GM19372 (cell line): ENCODE data around the gene SART1.

ENCODE experiments used
- ATAC-seq: cut with Tn5 transposase; IDR thresholded peaks from one replicate; pipeline ENCODE4 v1.9.1; 2021; ENCODE audit warnings: mild to moderate bottlenecking, low read depth, moderate library complexity; ENCODE audit not compliant: unreplicated experiment

SART1 gene, protein sequence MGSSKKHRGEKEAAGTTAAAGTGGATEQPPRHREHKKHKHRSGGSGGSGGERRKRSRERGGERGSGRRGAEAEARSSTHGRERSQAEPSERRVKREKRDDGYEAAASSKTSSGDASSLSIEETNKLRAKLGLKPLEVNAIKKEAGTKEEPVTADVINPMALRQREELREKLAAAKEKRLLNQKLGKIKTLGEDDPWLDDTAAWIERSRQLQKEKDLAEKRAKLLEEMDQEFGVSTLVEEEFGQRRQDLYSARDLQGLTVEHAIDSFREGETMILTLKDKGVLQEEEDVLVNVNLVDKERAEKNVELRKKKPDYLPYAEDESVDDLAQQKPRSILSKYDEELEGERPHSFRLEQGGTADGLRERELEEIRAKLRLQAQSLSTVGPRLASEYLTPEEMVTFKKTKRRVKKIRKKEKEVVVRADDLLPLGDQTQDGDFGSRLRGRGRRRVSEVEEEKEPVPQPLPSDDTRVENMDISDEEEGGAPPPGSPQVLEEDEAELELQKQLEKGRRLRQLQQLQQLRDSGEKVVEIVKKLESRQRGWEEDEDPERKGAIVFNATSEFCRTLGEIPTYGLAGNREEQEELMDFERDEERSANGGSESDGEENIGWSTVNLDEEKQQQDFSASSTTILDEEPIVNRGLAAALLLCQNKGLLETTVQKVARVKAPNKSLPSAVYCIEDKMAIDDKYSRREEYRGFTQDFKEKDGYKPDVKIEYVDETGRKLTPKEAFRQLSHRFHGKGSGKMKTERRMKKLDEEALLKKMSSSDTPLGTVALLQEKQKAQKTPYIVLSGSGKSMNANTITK

DNA sequence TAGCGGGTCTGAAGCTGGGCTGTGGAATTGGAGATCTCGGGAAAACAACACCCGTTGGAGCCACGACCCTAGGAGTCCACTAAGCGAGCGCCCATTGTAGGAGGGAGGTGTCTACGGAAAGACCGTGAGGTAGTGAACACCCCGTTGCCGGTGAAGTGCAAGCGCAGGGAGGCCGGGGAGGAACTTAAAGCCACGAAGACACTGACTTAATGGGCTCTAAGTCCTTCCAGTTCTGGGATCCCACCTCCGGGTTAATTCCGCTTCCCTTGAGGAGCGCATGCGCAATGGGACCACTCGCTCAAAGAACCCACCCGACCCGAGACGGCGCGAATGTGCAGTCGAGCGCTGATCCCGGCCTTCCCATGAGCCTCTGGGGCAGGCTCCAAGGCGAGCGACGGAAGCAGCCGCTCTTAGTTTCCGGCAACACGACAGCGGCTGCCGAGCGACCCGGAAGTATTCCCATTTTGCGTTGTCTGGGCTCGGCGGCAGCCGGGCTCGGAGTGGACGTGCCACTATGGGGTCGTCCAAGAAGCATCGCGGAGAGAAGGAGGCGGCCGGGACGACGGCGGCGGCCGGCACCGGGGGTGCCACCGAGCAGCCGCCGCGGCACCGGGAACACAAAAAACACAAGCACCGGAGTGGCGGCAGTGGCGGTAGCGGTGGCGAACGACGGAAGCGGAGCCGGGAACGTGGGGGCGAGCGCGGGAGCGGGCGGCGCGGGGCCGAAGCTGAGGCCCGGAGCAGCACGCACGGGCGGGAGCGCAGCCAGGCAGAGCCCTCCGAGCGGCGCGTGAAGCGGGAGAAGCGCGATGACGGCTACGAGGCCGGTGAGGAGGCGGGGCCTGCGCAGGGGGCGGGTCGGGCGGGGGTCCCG, at the start of gene SART1:
Gene SART1, plus strand, starts transcription at position 468 of the 874 bp plus-strand sequence. Its CDS starts 47 bp downstream, at position 515.
- ATAC-seq: peak; percentile 96

DNA sequence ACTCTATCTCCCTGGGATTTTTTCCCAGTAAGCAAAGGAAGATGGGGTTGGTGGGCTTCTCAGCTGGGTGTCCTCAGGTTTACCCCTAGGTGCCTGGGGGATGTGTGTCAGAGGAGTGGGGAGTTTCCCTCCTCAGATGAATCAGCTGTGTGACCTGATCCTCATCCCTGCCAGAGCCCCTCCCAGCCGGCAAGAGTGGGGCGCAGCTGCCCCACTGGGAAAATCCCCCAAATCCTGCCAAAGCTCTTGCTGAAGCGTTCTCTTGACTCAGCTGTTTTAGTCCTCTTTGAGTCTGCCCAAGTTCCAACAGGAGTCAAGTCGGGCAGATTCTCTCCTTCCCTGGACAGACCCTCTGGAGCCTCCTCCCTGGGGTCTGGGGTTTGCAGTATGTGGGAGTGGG, 48.7 kb upstream of the SART1 start:
- no peak for ATAC-seq

DNA sequence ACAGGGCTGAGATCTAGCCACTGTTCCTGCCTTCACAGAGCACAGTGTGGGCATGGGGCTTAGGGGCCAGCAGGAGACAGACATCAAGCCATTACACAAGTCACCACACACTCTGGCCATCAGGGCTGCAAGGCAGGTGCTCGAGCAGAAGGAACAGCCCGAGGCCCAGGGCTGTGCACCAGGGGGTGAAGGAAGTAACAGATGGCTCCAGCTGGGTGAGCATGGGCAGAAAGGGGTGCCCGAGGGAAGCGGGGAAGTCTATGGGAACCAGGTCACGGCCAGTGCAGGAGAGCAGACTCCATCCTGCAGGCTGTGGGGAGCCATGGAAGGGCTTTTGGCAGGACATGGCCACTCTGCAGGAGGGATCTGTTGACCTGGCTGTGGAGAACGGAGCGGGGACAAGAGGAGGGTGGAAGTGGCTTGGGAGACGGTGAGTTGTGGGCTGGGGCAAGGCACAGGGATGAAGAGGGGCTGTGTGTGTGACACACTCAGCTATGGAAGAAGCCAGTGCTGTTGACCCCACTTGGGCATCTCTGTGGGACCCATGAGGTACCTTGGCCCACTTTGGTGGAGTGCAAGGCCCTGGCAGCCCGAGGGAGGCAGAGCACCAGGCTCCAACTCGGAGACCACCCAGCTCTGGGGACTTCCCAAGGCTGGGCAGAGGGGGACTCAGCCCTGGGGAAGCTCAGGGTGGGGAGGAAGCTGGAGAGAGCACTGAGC, 46.3 kb upstream of the SART1 start:
- no peak for ATAC-seq

DNA sequence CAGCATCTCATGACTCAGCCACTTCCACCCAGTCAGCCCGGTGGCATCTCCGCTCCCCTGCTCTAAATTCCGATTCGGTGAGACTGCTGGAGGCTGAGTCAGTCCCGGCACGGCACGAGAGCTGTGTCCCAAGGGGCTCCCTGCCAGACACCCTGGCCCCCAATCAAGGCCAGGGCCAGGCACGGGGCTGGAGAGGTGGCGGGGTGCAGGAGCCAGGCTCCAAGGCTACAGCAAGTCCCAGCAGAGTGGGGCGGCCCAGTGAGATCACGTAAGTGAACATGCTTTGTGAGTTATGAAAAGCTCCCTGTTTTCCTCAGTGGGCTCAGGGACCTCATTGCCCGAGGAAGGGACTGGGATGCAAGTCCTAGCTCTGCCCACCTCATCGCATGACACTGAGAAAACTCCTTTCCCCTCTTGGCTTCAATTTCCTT, 45.7 kb upstream of the SART1 start:
- no peak for ATAC-seq

DNA sequence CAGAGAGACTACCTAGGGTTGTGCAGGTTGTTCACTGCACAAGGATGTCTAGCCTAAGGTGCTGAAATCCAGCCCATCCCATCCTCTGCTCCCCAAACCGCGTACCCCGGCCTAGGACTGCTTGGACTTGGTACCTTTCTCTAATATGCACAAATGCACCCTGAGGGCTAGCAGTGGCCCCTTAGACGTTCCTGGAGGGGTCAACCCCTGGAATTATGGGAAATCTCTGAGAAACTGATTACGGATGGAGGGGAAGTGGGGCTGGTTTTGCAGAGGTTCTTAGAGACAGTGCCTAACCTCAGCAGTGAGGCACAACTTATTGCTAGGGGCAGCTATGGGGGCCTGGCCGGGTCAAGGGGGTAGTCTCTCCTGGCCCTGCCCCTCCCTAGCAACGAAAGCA, 45.1 kb upstream of the SART1 start:
- no peak for ATAC-seq

DNA sequence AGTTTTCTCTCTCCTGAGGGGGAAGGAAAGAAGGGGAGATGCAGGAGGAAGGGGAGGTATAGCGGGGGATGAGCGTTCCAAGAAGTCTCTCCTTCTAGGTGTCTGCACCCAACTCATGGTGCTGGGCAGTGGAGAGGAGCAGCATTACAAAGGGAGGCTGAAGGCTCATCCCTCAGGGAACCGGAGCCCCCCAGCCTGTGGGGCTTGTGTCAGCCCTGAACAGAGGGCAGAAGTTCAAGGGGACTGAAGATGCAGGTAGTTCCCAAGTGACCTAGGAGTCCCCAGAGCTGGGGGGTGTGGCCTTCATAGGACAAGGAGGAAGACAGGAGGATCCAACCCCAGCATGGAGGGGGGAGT, 44.5 kb upstream of the SART1 start:
- ATAC-seq: no peak

DNA sequence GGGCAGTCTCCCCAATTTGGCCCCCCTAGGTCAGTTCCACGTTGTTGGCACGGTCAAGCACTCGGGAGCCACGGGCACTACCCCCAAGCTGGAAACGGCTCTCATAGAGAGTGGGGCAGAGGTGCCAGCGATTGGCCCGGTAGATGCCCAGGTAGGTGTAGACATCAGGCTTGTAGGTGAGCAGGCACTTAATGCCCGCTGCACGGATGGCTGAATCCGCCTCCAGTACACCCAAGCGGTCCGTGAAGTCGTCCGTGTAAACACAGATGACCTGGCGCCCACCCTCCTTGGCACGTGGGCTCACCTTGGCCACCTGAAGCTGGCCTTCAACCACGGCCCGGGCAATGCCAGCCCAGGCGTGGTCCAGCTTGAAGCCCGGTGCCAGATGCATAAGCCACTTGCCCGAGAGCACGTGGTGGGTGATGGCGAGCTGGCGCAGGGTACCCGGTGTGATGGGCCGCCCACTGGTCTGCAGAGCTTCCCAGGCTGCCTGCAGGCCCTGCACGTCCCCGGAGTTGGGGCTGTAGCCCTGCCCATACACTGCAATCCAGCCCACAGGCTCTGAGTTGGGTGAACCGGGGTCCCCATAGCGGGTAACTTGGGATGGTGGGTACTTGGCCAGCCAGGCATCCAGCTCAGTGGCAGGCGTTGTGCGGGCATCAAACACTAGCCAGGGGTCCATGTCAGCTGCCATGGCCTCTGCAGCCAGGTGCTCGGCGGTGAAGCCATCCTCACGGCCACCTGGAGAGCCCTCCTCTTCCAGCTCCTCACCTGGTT, 43.9 kb upstream of the SART1 start:
- no peak for ATAC-seq

DNA sequence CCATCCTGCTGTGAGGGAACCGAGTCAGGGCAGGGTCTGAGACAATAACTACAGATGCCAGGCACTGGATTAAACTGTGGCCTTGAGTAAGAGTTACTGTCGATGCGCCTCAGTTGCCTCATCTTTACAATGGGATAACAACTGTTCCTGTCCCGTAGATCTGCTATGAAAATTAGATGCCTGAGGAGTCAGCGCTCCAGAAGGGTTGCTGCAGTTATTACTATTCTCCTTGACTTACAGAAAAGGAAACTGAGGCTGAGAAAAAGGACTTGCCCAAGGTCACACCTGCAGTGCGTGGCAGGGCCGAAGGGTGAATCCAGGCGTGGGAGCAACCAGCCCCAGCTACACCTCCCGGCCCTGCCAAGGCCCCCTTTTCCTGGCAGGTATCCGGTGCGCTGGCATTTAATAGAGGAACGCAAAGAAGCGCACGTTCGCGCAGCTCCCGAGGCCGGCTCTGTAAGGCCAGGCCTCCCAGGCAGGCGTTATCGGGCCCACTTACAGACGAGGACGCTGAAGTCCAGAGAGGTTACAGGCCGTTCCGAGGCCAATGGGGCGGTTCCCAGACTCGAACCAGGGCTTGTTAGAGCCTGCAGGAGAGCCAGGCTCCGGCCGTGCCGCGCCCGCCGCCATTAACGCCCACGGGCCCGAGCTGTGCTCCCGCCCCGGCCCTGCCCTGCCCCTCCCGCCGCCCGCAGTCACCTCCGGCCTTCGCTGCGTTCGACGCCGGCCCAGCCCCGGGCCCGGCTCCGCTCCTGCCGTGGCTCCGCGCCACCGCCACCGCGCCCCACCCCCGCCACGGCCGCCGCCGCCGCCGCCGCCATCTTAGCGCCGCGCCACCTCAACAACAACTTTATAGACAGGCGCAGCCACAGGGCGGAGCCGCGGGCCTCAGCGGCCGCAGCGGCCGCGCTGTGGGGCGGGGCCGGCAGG, 43.1 kb upstream of the SART1 start, which contains the start of gene C11orf68:
Gene C11orf68, minus strand, starts transcription at position 852 of the 930 bp plus-strand sequence. Its CDS starts 31 bp downstream, at position 821.
- ATAC-seq: peak; percentile 55

DNA sequence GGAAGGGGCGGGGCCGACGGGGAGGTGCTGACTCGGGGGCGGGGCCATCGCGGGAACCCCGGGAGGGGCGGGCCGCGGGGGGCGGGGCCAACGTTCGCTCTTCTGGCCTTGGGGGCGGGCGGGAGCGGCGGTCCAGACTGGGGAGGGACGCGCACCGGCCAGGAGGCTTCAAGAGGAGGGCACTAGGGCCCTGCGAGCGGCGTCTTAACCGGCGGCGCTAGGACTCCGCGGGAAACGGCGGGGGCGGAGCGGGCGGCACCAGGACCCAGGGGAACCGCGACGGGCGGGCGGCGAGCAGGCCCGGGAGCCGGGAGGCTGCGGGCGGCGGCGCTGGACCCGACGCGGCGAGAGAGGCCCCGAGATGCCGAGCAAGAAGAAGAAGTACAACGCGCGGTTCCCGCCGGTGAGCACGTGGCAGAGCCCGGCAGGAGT, 42.4 kb upstream of the SART1 start, which contains the start of gene DRAP1:
Gene DRAP1, plus strand, starts transcription at position 286 of the 432 bp plus-strand sequence. Its CDS starts 76 bp downstream, at position 362.
- peak; percentile 80 for ATAC-seq

DNA sequence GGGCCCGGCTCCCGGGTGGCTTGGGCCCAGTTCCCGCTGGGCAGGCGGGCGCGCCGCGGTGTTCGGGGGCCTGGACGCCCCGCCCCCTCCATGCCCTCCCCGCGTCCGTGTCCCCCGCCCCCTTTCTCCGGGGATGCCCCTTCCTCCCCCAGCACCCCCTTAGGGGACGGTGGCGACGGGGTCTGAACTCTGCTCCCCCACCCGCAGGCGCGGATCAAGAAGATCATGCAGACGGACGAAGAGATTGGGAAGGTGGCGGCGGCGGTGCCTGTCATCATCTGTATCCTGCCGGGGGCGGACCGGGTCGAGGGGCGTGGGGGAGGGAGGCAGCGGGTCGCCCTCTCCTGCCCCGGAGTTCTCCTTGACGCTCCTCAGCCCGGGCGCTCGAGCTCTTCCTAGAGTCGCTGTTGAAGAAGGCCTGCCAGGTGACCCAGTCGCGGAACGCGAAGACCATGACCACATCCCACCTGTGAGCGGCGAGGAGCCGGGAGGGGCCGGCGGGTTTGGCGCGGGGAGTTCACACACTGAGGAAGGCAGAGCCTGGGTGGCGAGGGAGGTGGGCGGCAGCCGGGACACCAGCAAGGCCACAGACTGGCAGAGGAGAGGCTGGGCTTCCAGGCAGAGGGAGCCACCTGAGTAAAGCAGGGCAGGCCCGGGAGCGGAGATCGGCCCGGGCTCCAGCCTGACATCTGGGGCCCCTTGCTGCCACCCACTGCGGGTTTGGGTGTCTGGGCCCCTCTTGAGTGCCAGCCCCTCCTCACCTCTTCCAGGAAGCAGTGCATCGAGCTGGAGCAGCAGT, 41.8 kb upstream of the SART1 start:
- peak; percentile 41 for ATAC-seq

DNA sequence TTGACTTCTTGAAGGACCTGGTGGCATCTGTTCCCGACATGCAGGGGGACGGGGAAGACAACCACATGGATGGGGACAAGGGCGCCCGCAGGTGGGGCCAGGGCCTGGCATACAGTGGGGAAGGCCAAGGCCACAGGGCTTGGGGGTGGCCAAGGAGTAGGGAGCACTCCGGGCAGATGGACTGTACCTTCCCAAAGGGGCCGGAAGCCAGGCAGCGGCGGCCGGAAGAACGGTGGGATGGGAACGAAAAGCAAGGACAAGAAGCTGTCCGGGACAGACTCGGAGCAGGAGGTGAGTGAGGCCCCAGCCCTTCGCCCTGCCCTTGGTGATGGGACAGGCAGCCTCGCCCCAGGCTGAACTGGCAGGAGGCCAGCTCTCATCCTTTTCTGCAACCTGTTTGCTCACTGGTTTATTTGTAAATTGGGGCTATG, 41.1 kb upstream of the SART1 start:
- ATAC-seq: no peak

DNA sequence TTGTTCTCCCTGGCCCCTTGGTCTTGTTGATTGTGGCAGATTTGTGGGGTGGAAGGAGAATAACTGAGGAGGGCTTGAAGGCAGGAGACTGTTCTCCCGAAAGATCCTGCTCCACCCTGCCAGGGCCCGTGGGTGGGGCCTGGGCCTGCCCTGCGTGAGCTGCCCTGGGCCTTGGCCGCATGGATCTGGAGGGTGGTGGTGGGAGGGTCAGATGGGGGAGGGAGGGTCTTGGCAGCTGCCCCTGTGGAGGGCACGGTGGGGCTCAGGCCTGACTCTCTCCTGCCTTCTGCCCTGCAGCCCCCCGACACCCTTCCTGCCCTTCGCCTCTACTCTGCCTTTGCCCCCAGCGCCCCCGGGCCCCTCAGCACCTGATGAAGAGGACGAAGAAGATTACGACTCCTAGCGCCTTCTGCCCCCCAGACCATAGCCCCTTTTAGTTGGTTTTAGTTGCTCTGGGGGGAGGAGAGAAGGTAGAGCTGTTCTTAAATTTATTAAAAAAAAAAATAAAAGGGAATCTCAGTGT, 40.4 kb upstream of the SART1 start:
- ATAC-seq: no peak

DNA sequence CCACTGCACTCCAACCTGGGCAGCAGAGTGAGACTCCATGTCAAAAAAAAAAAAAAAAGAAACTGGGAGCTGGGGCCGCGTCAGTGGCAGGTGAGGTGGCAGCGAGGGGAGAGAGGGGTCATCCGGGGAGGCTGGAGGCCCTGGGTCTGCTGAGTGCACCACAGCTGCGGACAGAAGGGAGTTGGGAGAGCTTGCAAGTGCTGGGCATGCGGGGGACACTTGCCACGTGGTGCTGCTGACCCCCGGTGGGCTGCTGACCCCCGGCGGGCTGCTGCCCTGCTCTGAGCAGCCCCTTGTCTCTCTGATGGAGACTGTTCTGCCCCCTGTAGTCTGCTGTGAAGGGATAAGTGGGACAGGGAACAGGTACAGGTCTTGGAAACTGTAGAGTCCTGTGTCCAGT, 39.7 kb upstream of the SART1 start:
- no peak for ATAC-seq

DNA sequence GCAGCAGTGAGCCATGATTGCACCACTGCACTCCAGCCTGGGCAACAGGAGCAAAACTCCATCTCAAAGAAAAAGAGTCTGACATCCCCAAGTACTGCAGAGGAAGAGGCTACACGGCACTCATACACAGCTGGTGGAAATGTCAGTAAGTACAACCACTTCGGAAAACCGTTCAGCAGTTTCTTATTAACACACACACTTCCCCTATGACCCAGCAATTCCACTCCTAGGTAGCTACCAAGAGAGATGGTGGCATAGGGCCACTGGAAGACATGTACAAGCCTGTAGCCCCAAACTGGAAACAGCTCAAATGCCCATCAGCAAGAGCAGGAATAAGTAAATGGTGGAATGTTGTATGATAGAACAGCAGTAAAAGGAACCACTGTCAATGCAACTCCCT, 39.0 kb upstream of the SART1 start:
- ATAC-seq: no peak

DNA sequence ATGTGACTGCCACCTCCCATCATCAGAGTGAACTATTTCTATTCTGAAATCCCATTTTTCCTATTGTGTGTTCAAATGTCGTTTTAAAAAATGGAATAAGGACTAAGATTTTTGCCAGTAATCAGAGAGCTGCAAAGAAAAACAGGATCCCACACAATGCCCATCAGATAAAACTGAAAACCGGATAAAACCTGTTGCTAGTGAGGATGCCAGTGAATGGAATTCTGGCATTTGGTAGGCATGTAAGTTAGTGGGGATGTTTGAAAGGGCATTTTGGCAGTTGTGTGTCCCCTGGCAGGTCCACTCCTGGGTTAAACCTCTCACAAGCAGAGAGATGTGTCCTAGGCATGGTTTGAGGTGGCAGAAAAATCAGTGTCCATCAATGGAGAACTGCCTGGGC, 36.1 kb upstream of the SART1 start:
- no peak for ATAC-seq

DNA sequence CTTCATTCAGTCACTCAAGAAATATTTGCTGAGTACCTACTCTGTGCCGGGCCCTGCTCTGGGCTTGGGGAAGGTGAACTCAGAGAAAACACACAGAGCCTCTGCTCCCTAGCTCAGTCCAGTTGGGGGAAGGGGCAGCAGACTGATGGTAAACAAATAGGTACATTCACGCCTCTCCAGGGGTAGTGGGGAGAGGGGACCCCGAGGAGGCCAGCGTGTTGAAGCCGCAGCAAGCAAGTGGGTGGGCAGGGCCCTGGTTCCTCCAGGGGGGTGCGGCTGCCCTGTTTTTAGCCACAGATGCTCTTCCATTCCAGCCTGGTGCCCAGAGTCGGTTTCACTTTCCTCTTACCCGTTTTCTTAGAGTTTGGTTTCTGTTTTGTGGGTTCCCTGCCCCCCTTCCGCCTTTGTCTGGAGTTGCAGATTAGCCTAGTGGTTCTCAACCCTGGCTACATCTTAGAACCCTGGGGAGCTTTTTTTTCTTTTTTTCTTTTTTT, 33.6 kb upstream of the SART1 start:
- ATAC-seq: peak; percentile 61

DNA sequence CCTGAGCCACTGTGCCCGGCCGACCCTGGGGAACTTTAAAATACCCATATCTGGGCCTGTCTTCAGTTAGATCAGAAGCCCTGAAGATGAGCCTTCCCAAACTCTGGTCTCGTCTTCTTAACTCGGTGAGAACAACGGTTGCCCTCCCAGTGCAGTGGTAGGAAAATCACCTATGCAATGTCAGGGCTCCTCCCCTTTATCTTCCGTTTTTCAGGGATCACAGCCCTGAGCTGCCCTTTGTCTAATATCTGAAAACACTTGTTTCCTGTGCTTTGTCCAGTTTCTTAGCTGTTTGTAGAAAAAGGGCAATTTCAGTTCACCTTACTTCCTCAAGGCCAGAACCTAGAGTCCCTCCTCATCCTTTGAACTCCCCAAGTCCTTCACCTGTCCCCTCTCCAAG, 32.9 kb upstream of the SART1 start:
- no peak for ATAC-seq
